NCI-H1930 (cell line): Measurements from ENCODE around the gene SLC38A5.
"Not testable (repeated sequence)": the region's sequence is repeated elsewhere in the genome, so short reads cannot be mapped to it uniquely, and the experiment has no call there.

Experiments used
- DNase-seq, 2 experiments: peaks; one replicate each; lab custom pipeline; 2025; lab: John Stamatoyannopoulos, UW

Gene SLC38A5

GRCh38 chrX:48468247-48468671, 1.8 kb downstream of the SLC38A5 start:
- DNase-seq = no peak

GRCh38 chrX:48467281-48467761, 2.7 kb downstream of the SLC38A5 start:
- DNase-seq = no peak

GRCh38 chrX:48466696-48467095, 3.4 kb downstream of the SLC38A5 start:
- DNase-seq = no peak

GRCh38 chrX:48465336-48465933, 4.6 kb downstream of the SLC38A5 start:
- DNase-seq = no peak

- no peak for DNase-seq
Measured at GRCh38 chrX:48461830-48462229, 8.2 kb downstream of the SLC38A5 start.

GRCh38 chrX:48460606-48461005, 9.5 kb downstream of the SLC38A5 start:
- no peak for DNase-seq

- DNase-seq = no peak
Measured at GRCh38 chrX:48460031-48460430, 10.0 kb downstream of the SLC38A5 start.

GRCh38 chrX:48459483-48459882, 10.6 kb downstream of the SLC38A5 start:
- no peak for DNase-seq

GRCh38 chrX:48458711-48459110, 11.3 kb downstream of the SLC38A5 start:
- DNase-seq = no peak

GRCh38 chrX:48456628-48457331, 13.3 kb downstream of the SLC38A5 start:
- DNase-seq = no peak

- no peak for DNase-seq
Measured at GRCh38 chrX:48451708-48452107, 18.4 kb downstream of the SLC38A5 start.

GRCh38 chrX:48450076-48450475, 20.0 kb downstream of the SLC38A5 start:
- no peak for DNase-seq

GRCh38 chrX:48447201-48447600, 22.9 kb downstream of the SLC38A5 start:
- DNase-seq = not testable (repeated sequence)

GRCh38 chrX:48433713-48434112, 36.3 kb downstream of the SLC38A5 start:
- DNase-seq = not testable (repeated sequence)

- DNase-seq = not testable (repeated sequence)
Measured at GRCh38 chrX:48430166-48430565, 39.9 kb downstream of the SLC38A5 start.

GRCh38 chrX:48429606-48430005, 40.5 kb downstream of the SLC38A5 start:
- DNase-seq = not testable (repeated sequence)

GRCh38 chrX:48427027-48427716, 42.9 kb downstream of the SLC38A5 start:
- not testable (repeated sequence) for DNase-seq

- DNase-seq = not testable (repeated sequence)
Measured at GRCh38 chrX:48411860-48412259, 58.2 kb downstream of the SLC38A5 start, which contains the start of gene SSX4B. SSX4B (minus strand) TSS chrX:48411960; CDS start chrX:48411372, 588 bp downstream.
